ENCODE results near the gene MYCL.

MYCL gene

GRCh38 chr1:39901714-39902459 lies at the start of gene MYCL:
MYCL (minus strand) TSS chr1:39901917; CDS start chr1:39901434, 483 bp downstream.
- DNase-seq: peak; percentile 45 to 64

GRCh38 chr1:39949891-39950290 lies 48.2 kb upstream of the MYCL start:
- DNase-seq: no peak

- DNase-seq: no peak
Measured at GRCh38 chr1:39947260-39947659, 45.5 kb upstream of the MYCL start.

GRCh38 chr1:39946216-39946615 lies 44.5 kb upstream of the MYCL start:
- no peak for DNase-seq

GRCh38 chr1:39944410-39945112 lies 42.8 kb upstream of the MYCL start:
- no peak for DNase-seq

- DNase-seq: no peak
Measured at GRCh38 chr1:39943471-39944290, 42.0 kb upstream of the MYCL start.

- DNase-seq: no peak
Measured at GRCh38 chr1:39940980-39941871, 39.5 kb upstream of the MYCL start.

- DNase-seq: peak in 1 of 2 donors; percentile 10
Measured at GRCh38 chr1:39940253-39940652, 38.5 kb upstream of the MYCL start.

GRCh38 chr1:39938856-39939255 lies 37.1 kb upstream of the MYCL start:
- DNase-seq: no peak

- DNase-seq: peak in 1 of 2 donors; percentile 6
Measured at GRCh38 chr1:39936724-39937491, 35.2 kb upstream of the MYCL start.

- DNase-seq: peak in 1 of 2 donors; percentile 29
Measured at GRCh38 chr1:39933956-39934941, 32.5 kb upstream of the MYCL start.

- DNase-seq: no peak
Measured at GRCh38 chr1:39928809-39929587, 27.3 kb upstream of the MYCL start.

- DNase-seq: no peak
Measured at GRCh38 chr1:39927538-39927937, 25.8 kb upstream of the MYCL start.

GRCh38 chr1:39926820-39927219 lies 25.1 kb upstream of the MYCL start:
- DNase-seq: no peak

GRCh38 chr1:39926343-39926793 lies 24.7 kb upstream of the MYCL start:
- no peak for DNase-seq

GRCh38 chr1:39925721-39926342 lies 24.1 kb upstream of the MYCL start:
- DNase-seq: no peak

GRCh38 chr1:39922251-39922688 lies 20.6 kb upstream of the MYCL start:
- no peak for DNase-seq

GRCh38 chr1:39919545-39919944 lies 17.8 kb upstream of the MYCL start:
- peak in 1 of 2 donors; percentile 43 for DNase-seq

GRCh38 chr1:39917825-39918224 lies 16.1 kb upstream of the MYCL start:
- DNase-seq: no peak

Data from hippocampal formation (tissue), 2 donors.